Osteocyte (in vitro differentiated cells): ENCODE measurements around the gene HLA-DQA1. TPM values are rescaled to one million over a fixed set of nuclear protein-coding genes. Genes with fewer than 3 reads are reported as not detected.

ENCODE experiments used
- DNase-seq: peaks from one replicate; pipeline ENCODE4 v3.0.0; 2021; ENCODE audit warnings: mixed read lengths; ENCODE audit not compliant: unreplicated experiment; ENCODE audit errors: extremely low spot score
- H3K27ac Mint-ChIP-seq: one replicate; pipeline ENCODE4 v1.8.0; 2021; ENCODE audit warnings: mild to moderate bottlenecking, mixed read lengths; ENCODE audit not compliant: unreplicated experiment
- H3K27me3 Mint-ChIP-seq: one replicate; pipeline ENCODE4 v1.8.0; 2021; ENCODE audit warnings: mixed read lengths; ENCODE audit not compliant: unreplicated experiment
- H3K36me3 Mint-ChIP-seq: one replicate; pipeline ENCODE4 v1.8.0; 2021; ENCODE audit warnings: mixed read lengths; ENCODE audit not compliant: unreplicated experiment
- H3K4me1 Mint-ChIP-seq: one replicate; pipeline ENCODE4 v1.8.0; 2021; ENCODE audit warnings: mixed read lengths; ENCODE audit not compliant: unreplicated experiment
- H3K4me3 Mint-ChIP-seq: one replicate; pipeline ENCODE4 v1.8.0; 2021; ENCODE audit warnings: mild to moderate bottlenecking, moderate library complexity, mixed read lengths; ENCODE audit not compliant: unreplicated experiment
- H3K9me3 Mint-ChIP-seq: one replicate; pipeline ENCODE4 v1.8.0; 2021; ENCODE audit warnings: mixed read lengths; ENCODE audit not compliant: unreplicated experiment
- total RNA-seq: library from RNA; stranded (reverse); gene quantifications from 2 replicates; pipeline ENCODE4 v1.2.1, GENCODE V29; 2021
- TF ChIP-seq, protein P1 (sequence below): fragments of 200-600 bp; sonication (generic); IDR thresholded peaks from 2 replicates; pipeline ENCODE4 v1.5.0; 2021; ENCODE audit warnings: antibody characterized with exemption, mild to moderate bottlenecking, moderate library complexity

Gene HLA-DQA1
- total RNA-seq, 1 donor from 2014 or later = not detected

DNA sequence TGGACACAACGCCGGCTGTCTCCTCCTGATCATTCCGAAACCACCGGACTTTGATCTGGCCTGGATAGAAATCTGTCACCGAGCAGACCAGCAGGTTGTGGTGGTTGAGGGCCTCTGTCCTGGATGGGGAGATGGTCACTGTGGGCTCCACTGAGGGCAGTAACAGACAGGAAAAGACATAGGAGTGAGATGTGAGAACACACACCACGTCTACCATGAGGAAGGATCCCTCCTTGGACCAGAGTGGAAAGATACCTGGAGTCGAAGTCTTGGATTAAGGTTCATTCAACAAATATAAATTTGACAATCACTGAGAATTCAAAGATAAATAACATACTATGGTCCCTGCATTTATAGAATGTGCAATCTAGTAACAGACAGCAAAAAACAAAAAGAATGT is 24.9 kb downstream of the HLA-DQA1 start:
- TF ChIP-seq, protein P1, sequence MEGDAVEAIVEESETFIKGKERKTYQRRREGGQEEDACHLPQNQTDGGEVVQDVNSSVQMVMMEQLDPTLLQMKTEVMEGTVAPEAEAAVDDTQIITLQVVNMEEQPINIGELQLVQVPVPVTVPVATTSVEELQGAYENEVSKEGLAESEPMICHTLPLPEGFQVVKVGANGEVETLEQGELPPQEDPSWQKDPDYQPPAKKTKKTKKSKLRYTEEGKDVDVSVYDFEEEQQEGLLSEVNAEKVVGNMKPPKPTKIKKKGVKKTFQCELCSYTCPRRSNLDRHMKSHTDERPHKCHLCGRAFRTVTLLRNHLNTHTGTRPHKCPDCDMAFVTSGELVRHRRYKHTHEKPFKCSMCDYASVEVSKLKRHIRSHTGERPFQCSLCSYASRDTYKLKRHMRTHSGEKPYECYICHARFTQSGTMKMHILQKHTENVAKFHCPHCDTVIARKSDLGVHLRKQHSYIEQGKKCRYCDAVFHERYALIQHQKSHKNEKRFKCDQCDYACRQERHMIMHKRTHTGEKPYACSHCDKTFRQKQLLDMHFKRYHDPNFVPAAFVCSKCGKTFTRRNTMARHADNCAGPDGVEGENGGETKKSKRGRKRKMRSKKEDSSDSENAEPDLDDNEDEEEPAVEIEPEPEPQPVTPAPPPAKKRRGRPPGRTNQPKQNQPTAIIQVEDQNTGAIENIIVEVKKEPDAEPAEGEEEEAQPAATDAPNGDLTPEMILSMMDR = no peak
- no peaks in the 10 kb centered on the region for H3K4me1 Mint-ChIP-seq
- H3K27ac Mint-ChIP-seq = no peak overlapping the region
- H3K36me3 Mint-ChIP-seq = no peaks in the 10 kb centered on the region
- H3K9me3 Mint-ChIP-seq = no peaks in the 10 kb centered on the region
- no peak overlapping the region for H3K4me3 Mint-ChIP-seq
- no peak for DNase-seq
- peaks cover 36% of the 10 kb centered on the region for H3K27me3 Mint-ChIP-seq

DNA sequence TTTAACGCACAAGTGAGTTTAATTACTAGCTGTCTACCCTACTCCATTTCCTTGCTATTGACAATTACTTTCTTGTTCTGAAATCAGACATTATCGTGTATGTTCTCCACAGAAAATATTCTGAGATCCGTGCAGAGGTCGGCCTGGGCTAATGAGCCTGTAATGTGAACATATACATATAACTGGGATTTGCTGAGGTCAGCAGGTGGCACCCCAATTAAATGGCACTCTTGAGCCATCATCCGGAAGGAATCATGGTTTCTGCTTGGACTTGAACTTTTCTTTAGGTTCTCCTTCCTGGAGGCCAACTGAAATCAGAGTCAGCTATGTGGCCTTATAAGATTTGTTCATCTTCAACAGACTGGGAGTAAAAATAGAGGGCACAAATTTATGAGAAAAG is 25.6 kb downstream of the HLA-DQA1 start:
- H3K36me3 Mint-ChIP-seq = no peaks in the 10 kb centered on the region
- TF ChIP-seq, protein P1 = no peak
- H3K4me3 Mint-ChIP-seq = no peak overlapping the region
- peaks cover 43% of the 10 kb centered on the region for H3K27me3 Mint-ChIP-seq
- no peak for DNase-seq
- H3K27ac Mint-ChIP-seq = no peak overlapping the region
- no peaks in the 10 kb centered on the region for H3K4me1 Mint-ChIP-seq
- no peaks in the 10 kb centered on the region for H3K9me3 Mint-ChIP-seq

DNA sequence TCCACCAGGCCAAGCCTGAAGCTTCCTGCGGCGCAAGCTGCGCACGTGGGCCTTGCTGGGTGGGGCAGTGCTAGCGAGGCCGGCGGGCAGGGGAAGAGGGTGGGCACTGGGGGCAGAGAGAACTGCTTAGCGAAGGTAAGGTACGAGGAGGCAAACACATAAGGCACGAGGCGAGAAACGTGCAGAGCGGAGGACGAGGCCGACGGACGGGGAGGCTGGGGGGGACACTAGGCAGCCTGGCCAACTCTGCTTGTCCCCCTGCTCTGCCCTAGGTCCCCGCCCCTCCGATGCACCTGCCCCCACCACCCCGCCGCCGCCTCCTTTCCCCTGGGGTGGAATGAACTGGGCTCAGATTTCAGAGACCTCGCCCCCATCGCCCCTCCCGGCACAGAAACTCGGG is 27.1 kb downstream of the HLA-DQA1 start:
- no peaks in the 10 kb centered on the region for H3K36me3 Mint-ChIP-seq
- no peak overlapping the region for H3K4me3 Mint-ChIP-seq
- H3K27me3 Mint-ChIP-seq = peaks cover 44% of the 10 kb centered on the region
- H3K9me3 Mint-ChIP-seq = no peaks in the 10 kb centered on the region
- H3K27ac Mint-ChIP-seq = no peak overlapping the region
- H3K4me1 Mint-ChIP-seq = no peaks in the 10 kb centered on the region
- DNase-seq = no peak
- TF ChIP-seq, protein P1 = no peak

DNA sequence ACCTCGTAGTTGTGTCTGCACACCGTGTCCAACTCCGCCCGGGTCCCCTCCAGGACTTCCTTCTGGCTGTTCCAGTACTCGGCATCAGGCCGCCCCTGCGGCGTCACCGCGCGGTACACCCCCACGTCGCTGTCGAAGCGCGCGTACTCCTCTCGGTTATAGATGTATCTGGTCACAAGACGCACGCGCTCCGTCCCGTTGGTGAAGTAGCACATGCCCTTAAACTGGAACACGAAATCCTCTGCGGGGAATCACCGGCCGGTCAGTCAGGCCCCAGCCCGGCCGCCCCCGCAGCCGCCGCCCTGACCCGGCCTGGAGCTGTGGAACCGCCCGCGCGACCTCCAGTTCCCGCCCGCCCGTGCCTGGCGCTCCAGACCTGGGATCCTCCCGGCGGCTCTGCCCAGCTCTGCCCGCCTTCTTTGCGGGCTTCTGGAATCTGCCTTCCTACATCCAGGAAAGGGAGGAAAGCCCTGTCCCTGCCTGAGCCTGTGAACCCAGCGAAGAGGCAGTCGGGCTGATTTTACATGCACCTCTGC is 27.7 kb downstream of the HLA-DQA1 start:
- Mint-ChIP-seq H3K4me3 (no peak overlapping the region), H3K36me3 (no peaks in the 10 kb centered on the region), H3K27ac (no peak overlapping the region), H3K27me3 (peaks cover 44% of the 10 kb centered on the region), H3K4me1 (no peaks in the 10 kb centered on the region), H3K9me3 (no peaks in the 10 kb centered on the region)
- no peak for DNase-seq
- TF ChIP-seq, protein P1 = no peak

DNA sequence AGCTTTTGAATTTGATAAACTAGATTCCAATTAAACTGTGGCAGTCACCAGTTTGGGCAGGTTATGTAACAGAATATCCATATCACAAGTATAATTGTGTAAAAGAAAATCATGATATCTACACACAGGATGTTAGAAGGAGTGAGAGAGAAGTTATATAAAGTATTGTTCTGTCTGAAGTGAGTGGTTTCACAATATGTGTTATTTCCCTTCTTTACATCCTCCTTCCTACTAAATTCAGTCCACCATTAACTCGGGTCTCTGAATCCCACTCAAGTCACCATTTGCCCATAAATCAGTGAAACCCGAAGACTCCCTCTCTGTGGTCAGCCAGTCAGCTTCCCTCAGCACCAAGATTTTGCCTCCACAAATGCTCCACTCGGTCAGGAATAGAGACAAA is 28.5 kb downstream of the HLA-DQA1 start:
- peaks cover 44% of the 10 kb centered on the region for H3K27me3 Mint-ChIP-seq
- TF ChIP-seq, protein P1 = no peak

More for the DNA sequence above, 28.5 kb downstream of the HLA-DQA1 start:
- H3K27ac Mint-ChIP-seq = no peak overlapping the region
- no peaks in the 10 kb centered on the region for H3K4me1 Mint-ChIP-seq
- DNase-seq = no peak
- H3K4me3 Mint-ChIP-seq = no peak overlapping the region
- H3K9me3 Mint-ChIP-seq = no peaks in the 10 kb centered on the region
- no peaks in the 10 kb centered on the region for H3K36me3 Mint-ChIP-seq
